Measurements from ENCODE around the gene CRYAB.
A peak's percentile ranks its signal among the peaks of the same experiment; 100 is the strongest.

GRCh38 chr11:111930472-111930871 is 18.9 kb upstream of the CRYAB start:
- no peak for TF ChIP-seq CTCF (IDR thresholded peaks at IDR 0.05; ENCODE audit: low read depth, low read length, missing input control)
- no peak for TF ChIP-seq EGR1 (IDR thresholded peaks at IDR 0.05; ENCODE audit: low read depth in 2 of 2)
- peak; percentile 74 for TF ChIP-seq SP1 (IDR thresholded peaks at IDR 0.05)
- no peak for TF ChIP-seq TAF1 (conservative IDR thresholded peaks at IDR 0.05)
- TF ChIP-seq, protein P1, sequence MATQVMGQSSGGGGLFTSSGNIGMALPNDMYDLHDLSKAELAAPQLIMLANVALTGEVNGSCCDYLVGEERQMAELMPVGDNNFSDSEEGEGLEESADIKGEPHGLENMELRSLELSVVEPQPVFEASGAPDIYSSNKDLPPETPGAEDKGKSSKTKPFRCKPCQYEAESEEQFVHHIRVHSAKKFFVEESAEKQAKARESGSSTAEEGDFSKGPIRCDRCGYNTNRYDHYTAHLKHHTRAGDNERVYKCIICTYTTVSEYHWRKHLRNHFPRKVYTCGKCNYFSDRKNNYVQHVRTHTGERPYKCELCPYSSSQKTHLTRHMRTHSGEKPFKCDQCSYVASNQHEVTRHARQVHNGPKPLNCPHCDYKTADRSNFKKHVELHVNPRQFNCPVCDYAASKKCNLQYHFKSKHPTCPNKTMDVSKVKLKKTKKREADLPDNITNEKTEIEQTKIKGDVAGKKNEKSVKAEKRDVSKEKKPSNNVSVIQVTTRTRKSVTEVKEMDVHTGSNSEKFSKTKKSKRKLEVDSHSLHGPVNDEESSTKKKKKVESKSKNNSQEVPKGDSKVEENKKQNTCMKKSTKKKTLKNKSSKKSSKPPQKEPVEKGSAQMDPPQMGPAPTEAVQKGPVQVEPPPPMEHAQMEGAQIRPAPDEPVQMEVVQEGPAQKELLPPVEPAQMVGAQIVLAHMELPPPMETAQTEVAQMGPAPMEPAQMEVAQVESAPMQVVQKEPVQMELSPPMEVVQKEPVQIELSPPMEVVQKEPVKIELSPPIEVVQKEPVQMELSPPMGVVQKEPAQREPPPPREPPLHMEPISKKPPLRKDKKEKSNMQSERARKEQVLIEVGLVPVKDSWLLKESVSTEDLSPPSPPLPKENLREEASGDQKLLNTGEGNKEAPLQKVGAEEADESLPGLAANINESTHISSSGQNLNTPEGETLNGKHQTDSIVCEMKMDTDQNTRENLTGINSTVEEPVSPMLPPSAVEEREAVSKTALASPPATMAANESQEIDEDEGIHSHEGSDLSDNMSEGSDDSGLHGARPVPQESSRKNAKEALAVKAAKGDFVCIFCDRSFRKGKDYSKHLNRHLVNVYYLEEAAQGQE (IDR thresholded peaks at IDR 0.05), result no peak
- TF ChIP-seq, protein P2, sequence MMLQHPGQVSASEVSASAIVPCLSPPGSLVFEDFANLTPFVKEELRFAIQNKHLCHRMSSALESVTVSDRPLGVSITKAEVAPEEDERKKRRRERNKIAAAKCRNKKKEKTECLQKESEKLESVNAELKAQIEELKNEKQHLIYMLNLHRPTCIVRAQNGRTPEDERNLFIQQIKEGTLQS (IDR thresholded peaks at IDR 0.05), result no peak
